HepG2 (cell line): ENCODE measurements around the gene ABHD4. TPM values are rescaled to one million over a fixed set of nuclear protein-coding genes. Genes with fewer than 3 reads are reported as not detected.

ENCODE experiments used
- DDIT3 ChIP-seq: sonication (generic); formaldehyde crosslinking; IDR thresholded peaks from 2 replicates; pipeline ENCODE4 v1.4.0; 2020; ENCODE audit warnings: mild to moderate bottlenecking, missing genetic modification reagents
- HNF1B ChIP-seq: sonication (generic); formaldehyde crosslinking; IDR thresholded peaks from 2 replicates; pipeline ENCODE4 v1.5.1; 2020; ENCODE audit warnings: mild to moderate bottlenecking, moderate library complexity, missing genetic modification reagents
- RARA ChIP-seq: IDR thresholded peaks from 2 replicates; pipeline ENCODE4 v1.6.1; 2016; ENCODE audit warnings: missing genetic modification reagents, missing compliant biosample characterization
- ZFP36L1 ChIP-seq: sonication (generic); formaldehyde crosslinking; IDR thresholded peaks from 2 replicates; pipeline ENCODE4 v1.8.0; 2022; ENCODE audit warnings: mild to moderate bottlenecking, missing genetic modification reagents, moderate library complexity
- ZHX2 ChIP-seq, 2 experiments: sonication (generic) in 1 of 2; formaldehyde crosslinking in 1 of 2; IDR thresholded peaks; 2 replicates each; pipeline versions ENCODE4 v1.6.1 to v1.9.0; 2014 to 2022; ENCODE audit warnings: antibody characterized with exemption in 1 of 2, borderline replicate concordance in 1 of 2, inconsistent platforms in 1 of 2, low read depth in 1 of 2, missing genetic modification reagents in 1 of 2
- ZNF280B ChIP-seq: sonication (generic); formaldehyde crosslinking; IDR thresholded peaks from 2 replicates; pipeline ENCODE4 v1.5.0; 2020; ENCODE audit warnings: missing genetic modification reagents, mild to moderate bottlenecking, borderline replicate concordance
- ZNF282 ChIP-seq: fragments of 450-650 bp; IDR thresholded peaks from 2 replicates; pipeline ENCODE4 v1.6.1; 2018; ENCODE audit not compliant: partially characterized antibody
- ZNF318 ChIP-seq: sonication (generic); formaldehyde crosslinking; IDR thresholded peaks from 2 replicates; pipeline ENCODE4 v1.4.0; 2020; ENCODE audit warnings: mild to moderate bottlenecking, missing genetic modification reagents
- ZNF430 ChIP-seq: sonication (generic); formaldehyde crosslinking; IDR thresholded peaks from 2 replicates; pipeline ENCODE4 v1.9.0; 2021; ENCODE audit warnings: mild to moderate bottlenecking, missing genetic modification reagents
- ZNF878 ChIP-seq: sonication (generic); formaldehyde crosslinking; IDR thresholded peaks from 2 replicates; pipeline ENCODE4 v1.8.1; 2023; ENCODE audit warnings: mild to moderate bottlenecking, missing genetic modification reagents, moderate library complexity
- polyA plus RNA-seq, 8 experiments: library from polyadenylated mRNA; depleted of rRNA in 3 of 8; stranded (reverse) in 7 of 8; unstranded in 1 of 8; fragments of >200 nt; fragmentation: Illumina TruSeq in 4 of 8; extraction: Trizol in 4 of 8; gene quantifications; 2 replicates each; pipeline versions ENCODE4 v1.2.1 to v1.2.3, GENCODE V29; 2011 to 2016; ENCODE audit warnings: low read depth in 4 of 8, missing spikeins in 1 of 8, mixed read lengths in 1 of 8; ENCODE audit not compliant: insufficient read depth in 1 of 8
- total RNA-seq, 5 experiments: library from RNA; depleted of rRNA; stranded (reverse); fragments of >200 nt; fragmentation: Illumina TruSeq; extraction: Trizol; gene quantifications; 2 replicates each; pipeline ENCODE4 v1.2.3, GENCODE V29; 2016; ENCODE audit warnings: low read depth in 1 of 5

ABHD4 gene
- total and polyA plus RNA-seq, 2 of the 13 experiments (the other 11 are each of a cell fraction or from before 2014, with no cell fraction given): 16.1 to 47.5 TPM

GRCh38 chr14:22653012-22653621 is 55.0 kb downstream of the ABHD4 start (continued):
- TF ChIP-seq ZNF318 (CRISPR knock-in tag) (no peak), DDIT3 (no peak), ZNF282 (no peak), RARA (0 out of 2 replicates have a peak, but pooled peaks have one; percentile 24), ZNF430 (CRISPR knock-in tag) (no peak), ZNF280B (CRISPR knock-in tag) (no peak), HNF1B (CRISPR knock-in tag) (no peak), ZFP36L1 (CRISPR knock-in tag) (peak; percentile 75; the same call in 1 of the 2 replicates), ZNF878 (CRISPR knock-in tag) (no peak), ZHX2 (IDR thresholded peaks at IDR 0.05; ENCODE audit: low read depth) (no peak), ZHX2 (CRISPR knock-in tag; IDR thresholded peaks at IDR 0.05; ENCODE audit: borderline replicate concordance) (no peak)
